PC-3 (cell line): ENCODE measurements around the gene TMSB4X.

ENCODE experiments used
- EZH2 ChIP-seq: fragments of 300-600 bp; sonication (generic); IDR thresholded peaks from one replicate; pipeline ENCODE4 v1.6.1; 2017; ENCODE audit warnings: antibody characterized with exemption, mild to moderate bottlenecking, low read length; ENCODE audit not compliant: unreplicated experiment
- TF ChIP-seq, protein P1 (sequence below): fragments of 300-600 bp; sonication (generic); conservative IDR thresholded peaks from 2 replicates; pipeline ENCODE4 v1.5.1; 2017; ENCODE audit warnings: antibody characterized with exemption, low read depth, mild to moderate bottlenecking, low read length

GRCh38 chrX:12947545-12948235, 27.2 kb upstream of the TMSB4X start:
- TF ChIP-seq, protein P1, sequence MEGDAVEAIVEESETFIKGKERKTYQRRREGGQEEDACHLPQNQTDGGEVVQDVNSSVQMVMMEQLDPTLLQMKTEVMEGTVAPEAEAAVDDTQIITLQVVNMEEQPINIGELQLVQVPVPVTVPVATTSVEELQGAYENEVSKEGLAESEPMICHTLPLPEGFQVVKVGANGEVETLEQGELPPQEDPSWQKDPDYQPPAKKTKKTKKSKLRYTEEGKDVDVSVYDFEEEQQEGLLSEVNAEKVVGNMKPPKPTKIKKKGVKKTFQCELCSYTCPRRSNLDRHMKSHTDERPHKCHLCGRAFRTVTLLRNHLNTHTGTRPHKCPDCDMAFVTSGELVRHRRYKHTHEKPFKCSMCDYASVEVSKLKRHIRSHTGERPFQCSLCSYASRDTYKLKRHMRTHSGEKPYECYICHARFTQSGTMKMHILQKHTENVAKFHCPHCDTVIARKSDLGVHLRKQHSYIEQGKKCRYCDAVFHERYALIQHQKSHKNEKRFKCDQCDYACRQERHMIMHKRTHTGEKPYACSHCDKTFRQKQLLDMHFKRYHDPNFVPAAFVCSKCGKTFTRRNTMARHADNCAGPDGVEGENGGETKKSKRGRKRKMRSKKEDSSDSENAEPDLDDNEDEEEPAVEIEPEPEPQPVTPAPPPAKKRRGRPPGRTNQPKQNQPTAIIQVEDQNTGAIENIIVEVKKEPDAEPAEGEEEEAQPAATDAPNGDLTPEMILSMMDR: no peak
- TF ChIP-seq EZH2: no peak
